Body of pancreas (tissue), 4 donors: ENCODE data around the gene CAPZB.

ENCODE experiments used
- CTCF ChIP-seq, 7 experiments: fragments of 450-650 bp in 4 of 7; fragments of 200-600 bp in 3 of 7; sonication (generic) in 3 of 7; IDR thresholded peaks; one replicate each; pipeline ENCODE4 v1.5.1; 2016 to 2019; ENCODE audit warnings: antibody characterized with exemption in 7 of 7
- POLR2A ChIP-seq, 3 donors: fragments of 450-650 bp; IDR thresholded peaks; one replicate each; pipeline ENCODE4 v1.6.1; 2016; ENCODE audit warnings: antibody characterized with exemption in 3 of 3, mild to moderate bottlenecking in 2 of 3

GRCh38 chr1:19374083-19374801, 111.1 kb downstream of the CAPZB start:
- TF ChIP-seq CTCF (IDR thresholded peaks at IDR 0.05) (peak in 1 of 7 experiments; percentile 7), POLR2A (IDR thresholded peaks at IDR 0.05) (no peak)
